NCI-H1092 (cell line): ENCODE data around the gene DPF1.
"Not testable (repeated sequence)": the region's sequence is repeated elsewhere in the genome, so short reads cannot be mapped to it uniquely, and the experiment has no call there.

Source experiments
- DNase-seq: peaks from one replicate; lab custom pipeline; 2025; lab: John Stamatoyannopoulos, UW

DPF1 gene

GRCh38 chr19:38224014-38224862, at the start of gene DPF1:
Gene DPF1, minus strand, starts transcription at chr19:38224222. Its CDS starts 80 bp downstream, at chr19:38224142.
- DNase-seq, result peak; percentile 54

DNA sequence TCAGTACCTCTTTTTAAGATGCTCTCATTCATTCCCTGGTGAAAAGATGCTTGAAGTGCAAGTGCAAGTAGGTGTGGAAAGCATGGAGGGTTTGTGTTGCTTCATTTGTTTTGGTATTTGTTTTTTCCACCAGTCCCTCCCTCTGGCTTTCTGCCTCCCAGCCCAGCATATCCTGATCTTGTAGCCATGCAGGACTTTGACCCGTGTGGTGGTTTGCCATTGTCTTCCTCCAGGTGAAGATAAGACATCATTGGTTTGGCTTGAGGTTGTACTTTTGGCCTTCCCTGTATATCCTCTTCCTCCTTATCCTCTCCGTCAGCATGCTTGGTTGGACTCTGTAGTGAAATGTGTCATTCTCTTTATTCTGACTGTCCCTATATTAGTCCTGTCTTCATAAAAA, 49.5 kb upstream of the DPF1 start:
- no peak for DNase-seq

DNA sequence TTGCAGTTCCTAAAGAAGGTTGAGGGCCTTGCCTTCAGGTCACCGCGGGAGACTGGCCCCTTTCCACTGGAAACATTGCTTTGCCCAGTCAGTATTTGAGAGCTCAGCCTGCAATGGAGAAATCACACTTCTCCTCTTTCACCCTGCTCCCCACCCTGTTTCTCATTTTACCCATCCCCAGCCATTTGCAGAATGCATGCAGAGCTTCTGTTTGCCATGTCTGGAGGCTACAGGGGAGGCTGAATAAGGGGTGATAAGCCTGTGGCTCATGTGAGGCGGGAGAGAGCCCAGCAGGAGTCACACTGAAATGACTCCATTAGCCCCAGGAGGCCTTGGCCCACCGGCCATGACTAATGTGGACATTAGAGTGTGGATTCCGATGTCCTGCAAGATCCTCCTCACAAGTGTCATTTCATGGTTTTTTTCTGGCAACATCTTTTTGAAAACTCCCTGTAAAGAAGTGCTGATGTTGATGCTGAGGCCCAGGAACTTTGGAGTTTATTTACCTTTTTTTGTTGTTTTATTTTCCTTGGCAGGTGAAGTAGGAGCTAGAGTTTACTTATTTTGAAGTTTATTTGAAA, 46.7 kb upstream of the DPF1 start:
- DNase-seq, result no peak

DNA sequence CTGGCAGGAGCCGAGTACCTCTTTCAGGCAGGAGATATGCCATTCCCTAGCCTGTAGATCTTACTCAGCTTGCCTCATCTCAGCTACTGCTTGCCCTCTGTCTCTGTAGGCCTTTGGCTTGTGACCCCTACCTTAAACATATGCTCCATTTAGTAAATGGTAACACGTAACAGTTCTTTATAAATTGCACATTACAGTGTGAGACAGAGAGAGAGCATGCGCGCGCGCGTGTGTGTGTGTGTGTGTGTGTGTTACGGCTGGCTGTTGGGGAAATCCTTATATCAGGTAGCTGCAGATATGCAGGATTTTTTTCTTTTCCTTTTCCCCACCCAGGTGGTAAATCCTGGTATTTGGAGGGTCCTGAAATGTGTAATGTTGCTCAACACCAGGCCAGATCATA, 44.5 kb upstream of the DPF1 start:
- DNase-seq, result no peak

DNA sequence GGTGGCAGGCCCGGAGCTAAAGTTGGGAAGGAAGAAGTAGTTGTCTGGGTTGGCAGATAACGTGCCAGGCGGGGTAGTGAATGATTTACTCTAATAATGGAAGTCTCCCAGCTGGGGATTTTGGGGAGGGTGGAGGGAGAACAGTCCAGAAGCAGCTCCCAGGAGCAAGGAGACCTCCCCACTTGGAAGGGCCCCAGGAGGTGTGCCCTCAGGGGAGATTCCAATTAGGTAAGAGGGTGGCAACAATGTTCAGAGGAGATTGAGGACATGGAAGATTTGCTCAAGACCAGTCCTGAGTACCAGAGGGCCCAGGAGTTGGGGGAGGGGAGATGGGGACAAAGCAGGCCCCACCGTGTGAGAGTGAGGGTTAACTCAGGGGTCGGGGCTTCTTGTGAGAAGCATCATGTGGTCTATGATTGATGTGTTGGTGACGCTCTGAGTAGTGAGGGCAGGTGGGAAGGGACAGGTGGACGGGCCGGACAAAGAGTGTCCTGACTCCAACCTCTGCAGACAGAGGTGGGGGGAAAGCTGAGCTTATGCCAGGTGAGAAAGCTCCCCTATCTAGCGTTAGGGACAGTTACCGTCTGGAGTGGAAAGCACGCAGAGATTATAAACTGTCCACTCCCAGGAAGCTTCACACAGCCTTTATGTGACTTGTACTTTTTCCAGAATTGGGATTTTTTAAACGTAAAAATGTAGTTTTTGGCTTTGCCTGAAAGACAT, 43.9 kb upstream of the DPF1 start:
- DNase-seq, result no peak

- no peak for DNase-seq
These were observed 43.1 kb upstream of the DPF1 start for GRCh38 chr19:38266981-38267597.

- DNase-seq, result no peak
These were observed 42.0 kb upstream of the DPF1 start for GRCh38 chr19:38265921-38266429.

DNA sequence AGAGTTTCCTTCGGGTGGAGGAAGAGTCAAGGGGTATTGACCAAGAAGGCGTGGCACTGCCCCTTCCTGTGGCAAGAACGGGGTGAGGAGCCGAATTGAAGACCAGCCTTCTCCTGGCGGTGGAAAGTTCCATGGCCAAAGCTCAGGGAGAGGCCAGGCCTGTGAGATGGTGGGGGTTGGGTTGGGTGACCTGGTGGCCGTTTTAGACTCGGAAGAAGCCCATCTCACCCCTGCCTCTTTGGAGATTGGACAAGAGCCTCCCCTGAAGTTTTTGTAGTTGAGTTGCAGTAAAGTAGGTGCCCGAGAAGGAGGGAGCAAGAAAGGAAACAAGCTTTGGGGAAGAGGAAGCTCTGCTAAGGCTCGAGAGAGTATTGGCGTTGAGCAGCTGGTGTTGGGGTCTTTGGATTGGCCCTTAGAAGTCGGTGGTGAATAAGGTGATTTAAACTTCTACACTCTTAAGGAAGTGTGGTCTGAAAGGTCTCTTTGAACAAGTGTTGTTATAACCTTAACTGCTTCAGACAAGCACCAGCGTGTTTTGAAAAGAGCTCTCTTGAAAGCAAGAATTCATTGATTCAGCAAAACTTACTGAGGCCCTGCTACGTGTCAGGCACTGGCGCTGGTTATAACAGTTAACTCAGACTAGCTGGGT, 41.3 kb upstream of the DPF1 start:
- no peak for DNase-seq

- peak; percentile 73 for DNase-seq
These were observed 40.6 kb upstream of the DPF1 start, which contains the start of gene SPINT2 for GRCh38 chr19:38264486-38265212. Gene SPINT2, plus strand, starts transcription at chr19:38264573. Its CDS starts 320 bp downstream, at chr19:38264893.

GRCh38 chr19:38263689-38264485, 39.9 kb upstream of the DPF1 start:
- DNase-seq, result peak; percentile 40

DNA sequence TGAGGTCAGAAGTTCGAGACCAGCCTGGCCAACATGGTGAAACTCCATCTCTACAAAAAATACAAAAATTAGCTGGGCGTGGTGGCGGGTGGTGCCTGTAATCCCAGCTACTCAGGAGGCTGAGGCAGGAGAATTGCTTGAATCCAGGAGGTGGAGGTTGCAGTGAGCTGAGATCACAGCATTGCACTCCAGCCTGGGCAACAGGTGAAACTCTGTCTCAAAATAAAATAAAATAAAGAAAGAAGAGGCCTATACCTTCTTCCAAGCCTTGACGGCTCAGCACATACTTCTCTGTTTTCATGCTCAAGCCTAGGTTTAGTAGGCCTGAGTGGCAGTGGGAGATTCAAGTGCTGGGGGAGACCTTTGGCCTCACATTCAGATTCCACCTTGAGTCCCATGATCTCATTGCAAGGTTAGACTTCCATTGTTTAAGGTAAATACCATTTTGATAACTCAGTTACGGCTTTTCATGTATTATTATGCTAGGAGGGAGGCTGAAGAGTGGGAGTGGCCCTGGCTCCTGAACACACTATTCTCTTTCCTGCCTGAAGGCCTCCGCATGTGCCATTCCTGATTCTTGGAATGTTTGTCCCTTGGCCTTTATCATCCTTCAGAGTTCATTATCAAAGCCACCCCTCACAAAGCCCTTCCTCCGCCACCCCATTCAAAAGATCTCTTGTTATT, 38.7 kb upstream of the DPF1 start:
- DNase-seq, result no peak

DNA sequence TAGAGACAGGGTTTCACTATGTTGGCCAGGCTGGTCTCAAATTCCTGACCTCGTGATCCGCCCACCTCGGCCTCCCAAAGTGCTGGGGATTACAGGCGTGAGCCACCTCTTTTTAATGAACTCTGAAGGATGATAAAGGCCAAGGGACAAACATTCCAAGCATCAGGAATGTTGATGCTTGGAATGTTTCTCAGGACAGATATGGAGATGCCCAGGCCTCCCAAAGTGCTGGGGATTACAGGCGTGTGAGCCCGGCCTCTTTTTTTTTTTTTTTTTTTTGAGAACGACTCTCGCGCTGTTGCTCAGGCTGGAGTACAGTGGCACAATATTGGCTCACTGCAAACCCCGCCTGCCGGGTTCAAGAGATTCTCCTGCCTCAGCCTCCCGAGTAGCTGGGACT, 37.9 kb upstream of the DPF1 start:
- not testable (repeated sequence) for DNase-seq

DNA sequence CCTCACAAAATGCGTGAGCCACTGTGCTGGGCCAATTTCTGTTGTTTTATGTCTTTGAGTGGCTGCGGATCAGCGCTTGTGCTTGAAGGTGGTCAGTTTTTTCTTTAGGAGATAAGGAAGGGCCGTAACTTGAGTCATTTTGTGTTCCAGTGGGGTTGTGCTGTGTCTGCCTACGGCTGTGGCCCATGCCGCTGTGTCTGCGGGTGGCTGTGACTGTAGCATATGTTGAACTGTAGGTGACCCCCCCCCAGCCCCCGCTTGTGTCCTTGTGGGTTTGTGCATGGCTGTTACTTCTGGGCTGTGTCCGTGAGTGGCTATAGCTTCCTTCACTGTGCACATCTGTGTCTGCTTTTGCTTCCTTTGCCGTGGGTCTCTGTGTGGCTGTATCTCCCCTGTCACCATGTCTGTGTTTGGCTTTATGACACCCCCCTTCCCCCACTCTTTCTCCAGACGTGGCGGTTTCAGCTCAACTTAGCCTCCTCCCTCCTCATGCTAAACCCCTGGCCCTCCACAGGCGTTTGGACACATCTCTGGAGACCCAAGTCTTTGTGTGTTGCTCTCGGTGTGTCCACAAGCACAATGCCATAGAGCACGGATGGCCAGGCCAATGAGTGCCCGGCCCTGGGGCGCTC, 31.5 kb upstream of the DPF1 start:
- DNase-seq, result no peak

- DNase-seq, result no peak
These were observed 29.8 kb upstream of the DPF1 start for GRCh38 chr19:38253788-38254187.

GRCh38 chr19:38252941-38253691, 29.1 kb upstream of the DPF1 start:
- DNase-seq, result no peak

- DNase-seq, result no peak
These were observed 28.4 kb upstream of the DPF1 start for GRCh38 chr19:38252385-38252784.

- DNase-seq, result no peak
These were observed 27.6 kb upstream of the DPF1 start for GRCh38 chr19:38251564-38252051.
